ENCODE measurements around the gene CLRN1. TPM values are rescaled to one million over a fixed set of nuclear protein-coding genes. Genes with fewer than 3 reads are reported as not detected.

CLRN1 gene
- total and polyA plus RNA-seq, 2 experiments from 2014 or later = 0.45 to 0.69 TPM

- Histone ChIP-seq H3K27me3 (ENCODE audit: insufficient read depth) (no peaks in the 10 kb centered on the region), H3K36me3 (ENCODE audit: insufficient read depth) (no peaks in the 10 kb centered on the region), H2AFZ (no peak overlapping the region), H4K20me1 (replicated peaks; ENCODE audit: insufficient read depth) (no peaks in the 10 kb centered on the region), H3F3A (replicated peaks; ENCODE audit: low read depth) (no peaks in the 10 kb centered on the region), H3K27ac (ENCODE audit: low read depth) (no peak overlapping the region), H3K4me2 (no peak overlapping the region), H3K79me2 (replicated peaks; ENCODE audit: insufficient read depth) (no peaks in the 10 kb centered on the region), H3K4me1 (ENCODE audit: insufficient read depth) (peaks cover 36% of the 10 kb centered on the region), H3K4me3 (no peak overlapping the region), H3K9me2 (ENCODE audit: insufficient read depth) (no peaks in the 10 kb centered on the region)
- ATAC-seq (no peak), DNase-seq (ENCODE audit: low spot score) (no peak)
- Mint-ChIP-seq H3K36me3 (ENCODE audit: low read depth) (no peaks in the 10 kb centered on the region), H3K4me1 (peaks cover 32% of the 10 kb centered on the region), H3K4me3 (no peak overlapping the region), H3K9me3 (no peaks in the 10 kb centered on the region), H3K27ac (no peak overlapping the region; the same call in 1 of the 2 replicates), H3K27me3 (ENCODE audit: insufficient read depth, low read depth, poor library complexity) (no peaks in the 10 kb centered on the region)
- TF ChIP-seq ZNF331 (CRISPR knock-in tag; IDR thresholded peaks at IDR 0.05; ENCODE audit: low read depth) = no peak
- TF ChIP-seq POLR2AphosphoS5 (IDR thresholded peaks at IDR 0.05; ENCODE audit: low read depth) = no peak
- TF ChIP-seq ZNF114 (CRISPR knock-in tag; IDR thresholded peaks at IDR 0.05) = no peak
- TF ChIP-seq EZH2phosphoT487 (IDR thresholded peaks at IDR 0.05; ENCODE audit: unreplicated experiment) = no peak
- TF ChIP-seq JUNB (IDR thresholded peaks at IDR 0.05; ENCODE audit: unreplicated experiment) = no peak
- TF ChIP-seq ZNF462 (CRISPR knock-in tag; IDR thresholded peaks at IDR 0.05) = no peak
- no peak for TF ChIP-seq STAT1 (IDR thresholded peaks at IDR 0.05; ENCODE audit: unreplicated experiment)
- TF ChIP-seq REST (IDR thresholded peaks at IDR 0.05; ENCODE audit: unreplicated experiment) = no peak
- TF ChIP-seq ETS1 (IDR thresholded peaks at IDR 0.05) = no peak
Measured at GRCh38 chr3:150968341-150969035, 4.0 kb downstream of the CLRN1 start.
